Measurements from ENCODE around the gene OGDHL. TPM values are rescaled to one million over a fixed set of nuclear protein-coding genes. Genes with fewer than 3 reads are reported as not detected.

The OGDHL gene
- polyA plus RNA-seq, 1 donor from 2014 or later: 40.7 TPM

DNA sequence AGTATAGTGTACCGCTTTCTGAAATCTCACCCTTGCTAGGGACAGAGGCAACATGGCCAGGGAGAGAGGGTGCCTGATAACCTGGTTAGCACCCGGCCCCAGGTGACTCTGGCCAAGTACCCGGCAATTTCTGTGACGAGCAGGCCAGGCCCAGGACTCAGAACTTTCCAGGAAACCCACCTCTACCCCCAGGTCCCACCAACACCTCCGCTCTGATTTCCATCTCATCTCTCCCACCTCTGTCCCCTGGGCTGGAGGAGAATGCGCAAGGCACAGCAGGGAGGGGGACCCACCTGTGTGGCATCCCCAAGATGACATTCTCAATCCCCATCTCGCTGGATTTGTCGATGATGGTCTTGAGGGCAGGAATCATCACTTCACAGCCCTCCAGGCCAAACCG is 11.6 kb downstream of the OGDHL start:
- Histone ChIP-seq H3K79me2 (replicated peaks; ENCODE audit: insufficient read depth, low read length) (no peaks in the 10 kb centered on the region), H3F3A (ENCODE audit: insufficient read depth, low read length, poor library complexity, severe bottlenecking) (no peaks in the 10 kb centered on the region), H3K36me3 (ENCODE audit: insufficient read depth, low read length) (no peaks in the 10 kb centered on the region), H2AFZ (ENCODE audit: low read depth, low read length) (no peak overlapping the region), H4K20me1 (ENCODE audit: insufficient read depth) (no peaks in the 10 kb centered on the region), H3K27me3 (ENCODE audit: insufficient read depth, low read depth, low read length) (no peaks in the 10 kb centered on the region), H3K9me2 (ENCODE audit: insufficient read depth, low read length) (no peaks in the 10 kb centered on the region), H3K9ac (ENCODE audit: low read length) (no peak overlapping the region), H3K9me3 (ENCODE audit: low read length) (no peaks in the 10 kb centered on the region), H3K4me3 (ENCODE audit: low read length) (no peak overlapping the region), H3K27ac (ENCODE audit: low read length) (no peak overlapping the region), H3K4me2 (ENCODE audit: low read length) (no peak overlapping the region)
- TF ChIP-seq RAD21 (conservative IDR thresholded peaks at IDR 0.05) (no peak), TAF1 (IDR thresholded peaks at IDR 0.05; ENCODE audit: low read depth) (no peak), MXI1 (conservative IDR thresholded peaks at IDR 0.05; ENCODE audit: poor library complexity, severe bottlenecking) (no peak), EZH2 (IDR thresholded peaks at IDR 0.05; ENCODE audit: borderline replicate concordance, insufficient read depth, low read length, poor library complexity, severe bottlenecking) (no peak), SMC3 (conservative IDR thresholded peaks at IDR 0.05; ENCODE audit: poor library complexity) (no peak), POLR2AphosphoS5 (IDR thresholded peaks at IDR 0.05) (no peak), EP300 (conservative IDR thresholded peaks at IDR 0.05; ENCODE audit: poor library complexity, severe bottlenecking) (no peak)
- TF ChIP-seq, protein P1, sequence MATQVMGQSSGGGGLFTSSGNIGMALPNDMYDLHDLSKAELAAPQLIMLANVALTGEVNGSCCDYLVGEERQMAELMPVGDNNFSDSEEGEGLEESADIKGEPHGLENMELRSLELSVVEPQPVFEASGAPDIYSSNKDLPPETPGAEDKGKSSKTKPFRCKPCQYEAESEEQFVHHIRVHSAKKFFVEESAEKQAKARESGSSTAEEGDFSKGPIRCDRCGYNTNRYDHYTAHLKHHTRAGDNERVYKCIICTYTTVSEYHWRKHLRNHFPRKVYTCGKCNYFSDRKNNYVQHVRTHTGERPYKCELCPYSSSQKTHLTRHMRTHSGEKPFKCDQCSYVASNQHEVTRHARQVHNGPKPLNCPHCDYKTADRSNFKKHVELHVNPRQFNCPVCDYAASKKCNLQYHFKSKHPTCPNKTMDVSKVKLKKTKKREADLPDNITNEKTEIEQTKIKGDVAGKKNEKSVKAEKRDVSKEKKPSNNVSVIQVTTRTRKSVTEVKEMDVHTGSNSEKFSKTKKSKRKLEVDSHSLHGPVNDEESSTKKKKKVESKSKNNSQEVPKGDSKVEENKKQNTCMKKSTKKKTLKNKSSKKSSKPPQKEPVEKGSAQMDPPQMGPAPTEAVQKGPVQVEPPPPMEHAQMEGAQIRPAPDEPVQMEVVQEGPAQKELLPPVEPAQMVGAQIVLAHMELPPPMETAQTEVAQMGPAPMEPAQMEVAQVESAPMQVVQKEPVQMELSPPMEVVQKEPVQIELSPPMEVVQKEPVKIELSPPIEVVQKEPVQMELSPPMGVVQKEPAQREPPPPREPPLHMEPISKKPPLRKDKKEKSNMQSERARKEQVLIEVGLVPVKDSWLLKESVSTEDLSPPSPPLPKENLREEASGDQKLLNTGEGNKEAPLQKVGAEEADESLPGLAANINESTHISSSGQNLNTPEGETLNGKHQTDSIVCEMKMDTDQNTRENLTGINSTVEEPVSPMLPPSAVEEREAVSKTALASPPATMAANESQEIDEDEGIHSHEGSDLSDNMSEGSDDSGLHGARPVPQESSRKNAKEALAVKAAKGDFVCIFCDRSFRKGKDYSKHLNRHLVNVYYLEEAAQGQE (IDR thresholded peaks at IDR 0.05; ENCODE audit: borderline replicate concordance): no peak
- TF ChIP-seq, protein P2, sequence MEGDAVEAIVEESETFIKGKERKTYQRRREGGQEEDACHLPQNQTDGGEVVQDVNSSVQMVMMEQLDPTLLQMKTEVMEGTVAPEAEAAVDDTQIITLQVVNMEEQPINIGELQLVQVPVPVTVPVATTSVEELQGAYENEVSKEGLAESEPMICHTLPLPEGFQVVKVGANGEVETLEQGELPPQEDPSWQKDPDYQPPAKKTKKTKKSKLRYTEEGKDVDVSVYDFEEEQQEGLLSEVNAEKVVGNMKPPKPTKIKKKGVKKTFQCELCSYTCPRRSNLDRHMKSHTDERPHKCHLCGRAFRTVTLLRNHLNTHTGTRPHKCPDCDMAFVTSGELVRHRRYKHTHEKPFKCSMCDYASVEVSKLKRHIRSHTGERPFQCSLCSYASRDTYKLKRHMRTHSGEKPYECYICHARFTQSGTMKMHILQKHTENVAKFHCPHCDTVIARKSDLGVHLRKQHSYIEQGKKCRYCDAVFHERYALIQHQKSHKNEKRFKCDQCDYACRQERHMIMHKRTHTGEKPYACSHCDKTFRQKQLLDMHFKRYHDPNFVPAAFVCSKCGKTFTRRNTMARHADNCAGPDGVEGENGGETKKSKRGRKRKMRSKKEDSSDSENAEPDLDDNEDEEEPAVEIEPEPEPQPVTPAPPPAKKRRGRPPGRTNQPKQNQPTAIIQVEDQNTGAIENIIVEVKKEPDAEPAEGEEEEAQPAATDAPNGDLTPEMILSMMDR (IDR thresholded peaks at IDR 0.05; ENCODE audit: poor library complexity, severe bottlenecking): no peak

DNA sequence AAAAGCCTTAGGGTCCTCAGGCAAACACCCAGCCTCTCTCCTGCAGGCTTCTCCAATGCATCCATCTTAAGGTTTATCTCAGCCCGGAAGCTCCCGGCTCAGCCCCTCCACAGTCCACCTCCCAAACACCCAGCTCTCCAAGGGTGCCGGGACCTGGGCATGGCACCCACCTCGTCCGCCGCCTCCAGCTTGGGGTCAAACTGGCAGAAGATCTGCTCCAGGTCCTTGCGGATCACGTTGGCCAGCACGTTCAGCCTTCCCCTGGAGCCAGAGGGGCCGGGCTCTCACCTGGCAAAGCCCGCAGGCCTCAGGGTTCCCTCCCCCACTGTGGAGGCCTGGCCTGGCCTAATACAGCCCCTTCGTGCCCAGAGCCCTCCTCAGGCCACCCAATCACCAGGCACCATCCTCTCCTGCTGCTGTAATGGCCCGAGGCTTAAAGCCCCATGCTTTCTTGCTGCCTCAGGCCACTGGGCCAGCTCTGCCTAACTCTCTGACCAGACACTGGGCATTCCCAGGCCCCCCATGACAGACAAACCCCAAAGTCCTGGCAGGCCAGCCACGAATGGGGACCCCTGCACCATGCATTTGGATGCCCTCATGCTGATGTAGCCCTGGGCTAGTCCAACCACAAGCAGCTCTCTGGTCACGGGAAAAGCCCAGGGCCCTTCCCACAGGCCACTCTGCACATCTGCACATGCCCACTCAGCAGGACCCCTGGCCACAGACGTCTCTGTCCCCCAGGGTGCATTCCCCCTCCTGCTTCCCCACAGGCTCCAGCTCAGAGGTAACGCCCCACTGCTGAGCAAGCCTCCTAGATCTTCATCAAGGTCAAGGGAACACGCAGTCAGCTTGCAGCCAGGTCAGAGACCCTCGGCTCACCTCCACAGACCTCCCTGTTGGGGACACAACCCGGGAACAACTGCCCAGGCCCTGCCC is 12.3 kb downstream of the OGDHL start:
- no peaks in the 10 kb centered on the region for H3K9me2 ChIP-seq (ENCODE audit: insufficient read depth, low read length)
- no peak overlapping the region for H3K27ac ChIP-seq (ENCODE audit: low read length)
- H3K9me3 ChIP-seq (ENCODE audit: low read length): no peaks in the 10 kb centered on the region
- H2AFZ ChIP-seq (ENCODE audit: low read depth, low read length): no peak overlapping the region
- H3K4me2 ChIP-seq (ENCODE audit: low read length): no peak overlapping the region
- no peaks in the 10 kb centered on the region for H3K27me3 ChIP-seq (ENCODE audit: insufficient read depth, low read depth, low read length)
- H3K79me2 ChIP-seq (replicated peaks; ENCODE audit: insufficient read depth, low read length): no peaks in the 10 kb centered on the region
- H3K4me3 ChIP-seq (ENCODE audit: low read length): no peak overlapping the region
- no peak overlapping the region for H3K9ac ChIP-seq (ENCODE audit: low read length)
- no peak for TF ChIP-seq TAF1 (IDR thresholded peaks at IDR 0.05; ENCODE audit: low read depth)
- TF ChIP-seq EZH2 (IDR thresholded peaks at IDR 0.05; ENCODE audit: borderline replicate concordance, insufficient read depth, low read length, poor library complexity, severe bottlenecking): no peak
- no peaks in the 10 kb centered on the region for H3F3A ChIP-seq (ENCODE audit: insufficient read depth, low read length, poor library complexity, severe bottlenecking)
- no peaks in the 10 kb centered on the region for H3K36me3 ChIP-seq (ENCODE audit: insufficient read depth, low read length)
- H4K20me1 ChIP-seq (ENCODE audit: insufficient read depth): no peaks in the 10 kb centered on the region

All from neural cell (in vitro differentiated cells).